GM12878 (cell line): ENCODE data around the gene ITIH2. TPM values are rescaled to one million over a fixed set of nuclear protein-coding genes. Genes with fewer than 3 reads are reported as not detected.
"Not testable (repeated sequence)": the region's sequence is repeated elsewhere in the genome, so short reads cannot be mapped to it uniquely, and the experiment has no call there.

ENCODE experiments used
- ATAC-seq: fragments of 200-7000 bp; cut with Tn5 transposase; 3 replicates; pipeline ENCODE4 v1.9.1; 2020; ENCODE audit warnings: mild to moderate bottlenecking, moderate library complexity
- BruUV-seq: library from RNA; stranded (reverse); fragments of 400-500 nt; replicated peaks from 2 replicates; lab custom pipeline; 2021; lab: Mats Ljungman, UMichigan
- CTCF ChIA-PET: fragments of 300-600 bp; sonication (Branson Sonifier 250); formaldehyde crosslinking; extraction: SDS; loops from one replicate; lab custom pipeline; 2021; ENCODE audit warnings: inconsistent platforms; lab: Yijun Ruan, JAX
- POLR2A ChIA-PET: fragments of 350-600 bp; formaldehyde crosslinking; extraction: SDS; loops from one replicate; lab custom pipeline; 2021; ENCODE audit warnings: inconsistent platforms; lab: Charles Lee
- RAD21 ChIA-PET: fragments of 300-600 bp; sonication (Branson Sonifier 250); formaldehyde crosslinking; loops from one replicate; lab custom pipeline; 2023; ENCODE audit warnings: antibody characterized with exemption; ENCODE audit not compliant: unreplicated experiment; lab: Charles Lee
- SMC1A ChIA-PET: fragments of 300-600 bp; sonication (Branson Sonifier 250); formaldehyde crosslinking; loops from one replicate; lab custom pipeline; 2023; ENCODE audit not compliant: unreplicated experiment, uncharacterized antibody; lab: Charles Lee
- DNase-seq: peaks from one replicate; pipeline ENCODE4 v3.0.0-alpha.2; 2011; ENCODE audit warnings: low read depth, low spot score
- FAIRE-seq: peaks from 3 replicates; lab custom pipeline; 2011; peaks lifted over from hg19 to GRCh38; lab: Jason Lieb, UNC
- H2AFZ ChIP-seq: 2 replicates; pipeline ENCODE4 v1.6.0; 2011; ENCODE audit warnings: low read depth, low read length, control low read depth; ENCODE audit not compliant: control insufficient read depth
- H3K27ac ChIP-seq: 2 replicates; pipeline ENCODE4 v1.5.1; 2011; ENCODE audit warnings: control low read depth; ENCODE audit not compliant: control insufficient read depth, insufficient read depth
- H3K27me3 ChIP-seq, 2 experiments: replicated peaks in 1 of 2; 2 replicates each; pipeline versions ENCODE4 v1.6.0 to v1.6.1; 2011; ENCODE audit warnings: low read length in 1 of 2; ENCODE audit not compliant: control insufficient read depth in 2 of 2, insufficient read depth in 2 of 2
- H3K36me3 ChIP-seq, 2 experiments: 2 replicates each; pipeline ENCODE4 v1.5.1; 2011; ENCODE audit warnings: low read length in 1 of 2; ENCODE audit not compliant: control insufficient read depth in 2 of 2, insufficient read depth in 2 of 2
- H3K4me1 ChIP-seq: 2 replicates; pipeline ENCODE4 v1.6.1; 2011; ENCODE audit warnings: mild to moderate bottlenecking, low read length, moderate library complexity, mixed read lengths; ENCODE audit not compliant: control insufficient read depth, insufficient read depth
- H3K4me2 ChIP-seq: 2 replicates; pipeline ENCODE4 v1.6.0; 2011; ENCODE audit warnings: control low read depth; ENCODE audit not compliant: control insufficient read depth, insufficient read depth
- H3K4me3 ChIP-seq: fragments of 200-600 bp; sonication (generic); 2 replicates; pipeline ENCODE4 v1.5.1; 2016
- H3K79me2 ChIP-seq: 2 replicates; pipeline ENCODE4 v1.6.0; 2011; ENCODE audit warnings: low read length; ENCODE audit not compliant: control insufficient read depth, insufficient read depth
- H3K9ac ChIP-seq: 2 replicates; pipeline ENCODE4 v1.8.0; 2011; ENCODE audit warnings: low read length, control low read depth, mixed read lengths; ENCODE audit not compliant: control insufficient read depth, insufficient read depth
- H3K9me3 ChIP-seq: replicated peaks from 3 replicates; pipeline ENCODE4 v1.5.1; 2011; ENCODE audit warnings: mild to moderate bottlenecking, low read length; ENCODE audit not compliant: control insufficient read depth, insufficient read depth
- H4K20me1 ChIP-seq: 2 replicates; pipeline ENCODE4 v1.6.0; 2011; ENCODE audit not compliant: control insufficient read depth, insufficient read depth
- HDAC6 ChIP-seq: fragments of 200-600 bp; sonication (generic); IDR thresholded peaks from one replicate; pipeline ENCODE4 v1.8.0; 2017; ENCODE audit warnings: antibody characterized with exemption; ENCODE audit not compliant: unreplicated experiment
- JUND ChIP-seq: IDR thresholded peaks from 2 replicates; pipeline ENCODE4 v1.6.1; 2012; ENCODE audit warnings: low read depth, mild to moderate bottlenecking, low read length, improper control_type of control experiment, moderate library complexity
- LARP7 ChIP-seq: fragments of 450-650 bp; IDR thresholded peaks from 2 replicates; pipeline ENCODE4 v1.6.1; 2017; ENCODE audit warnings: mild to moderate bottlenecking
- NR2C1 ChIP-seq: fragments of 450-650 bp; IDR thresholded peaks from 2 replicates; pipeline ENCODE4 v1.6.1; 2017; ENCODE audit warnings: antibody characterized with exemption, mild to moderate bottlenecking, moderate library complexity
- POLR2AphosphoS2 ChIP-seq: IDR thresholded peaks from 2 replicates; pipeline ENCODE4 v1.6.1; 2011; ENCODE audit warnings: low read depth, mild to moderate bottlenecking, low read length, improper control_type of control experiment, moderate library complexity
- POU2F2 ChIP-seq: IDR thresholded peaks from 3 replicates; pipeline ENCODE4 v1.6.1; 2011; ENCODE audit warnings: low read depth, mild to moderate bottlenecking, low read length, borderline replicate concordance
- RAD21 ChIP-seq: IDR thresholded peaks from 2 replicates; pipeline ENCODE4 v1.6.1; 2011; ENCODE audit warnings: mild to moderate bottlenecking, low read depth, low read length, moderate library complexity; ENCODE audit not compliant: insufficient read depth
- WGBS: methylation state at CpG from one replicate; pipeline ENCODE4 v1.1.6; 2016; ENCODE audit warnings: low lambda C conversion rate; ENCODE audit not compliant: insufficient replicate concordance, insufficient coverage; ENCODE audit errors: missing lambda C conversion rate; 5-methylcytosine and 5-hydroxymethylcytosine counted together
- in situ Hi-C: fragments of 300-500 bp; cut with MboI; formaldehyde crosslinking; loops from 9 replicates; pipeline ENCODE4 v1.14.3; 2018; ENCODE audit warnings: mixed read lengths
- intact Hi-C: fragments of 100-400 bp; cut with micrococcal nuclease; formaldehyde crosslinking; loops from one replicate; pipeline ENCODE4 v1.14.2; 2022; ENCODE audit not compliant: unreplicated experiment
- polyA plus RNA-seq, 11 experiments: library from polyadenylated mRNA; depleted of rRNA in 4 of 11; unstranded in 6 of 11; stranded (reverse) in 5 of 11; fragments of >200 nt; fragmentation: Nextera tagmentation in 4 of 11; fragmentation: Illumina TruSeq in 1 of 11; extraction: Ambion mirVana in 4 of 11; extraction: Trizol in 1 of 11; gene quantifications; 1 replicate in 1 of 11; 2 replicates in 10 of 11; pipeline versions ENCODE4 v1.2.1 to v1.2.3, GENCODE V29; 2011 to 2016; ENCODE audit warnings: inconsistent platforms in 2 of 11, missing spikeins in 2 of 11, low read depth in 1 of 11
- total RNA-seq, 4 experiments: library from RNA; depleted of rRNA in 3 of 4; stranded (reverse); fragments of >200 nt in 3 of 4; fragmentation: Illumina TruSeq in 1 of 4; extraction: Trizol in 1 of 4; gene quantifications; 2 replicates each; pipeline versions ENCODE4 v1.2.1 to v1.2.3, GENCODE V29; 2013 to 2021

The ITIH2 gene
- total and polyA plus RNA-seq, 10 of the 15 experiments (the other 5 are each of a cell fraction or from before 2014, with no cell fraction given) = 0.05 to 0.72 (median 0.53) TPM; not detected in 7

GRCh38 chr10:7710446-7710845 is 7.3 kb downstream of the ITIH2 start:
- in situ Hi-C loops = no loop called here
- FAIRE-seq (no peak), ATAC-seq (no peak)

GRCh38 chr10:7711075-7711474 is 8.0 kb downstream of the ITIH2 start:
- H3K27me3 ChIP-seq, H3K36me3 ChIP-seq, H3K9me3 ChIP-seq, SMC1A ChIA-PET, H3K9ac ChIP-seq, DNase-seq, BruUV-seq, H4K20me1 ChIP-seq, ATAC-seq, H3K4me2 ChIP-seq, H3K4me3 ChIP-seq, FAIRE-seq, H3K27ac ChIP-seq, POLR2A ChIA-PET, intact Hi-C loops, H3K79me2 ChIP-seq, H2AFZ ChIP-seq, H3K4me1 ChIP-seq, RAD21 ChIA-PET, in situ Hi-C loops: not testable (repeated sequence)
- CTCF ChIA-PET = interaction anchor here (1.5 kb wide), 1 partner anchor 9 kb away, joined by 3 read pairs; no protein-coding TSS in a partner anchor
- 39% methylated on average over 5 of the region's 5 CpGs for WGBS

More at GRCh38 chr10:7710446-7710845, 7.3 kb downstream of the ITIH2 start:
- no peak overlapping the region for H2AFZ ChIP-seq
- ChIA-PET SMC1A (no interaction called here), RAD21 (no interaction called here), POLR2A (no interaction called here), CTCF (interaction anchor here (1.5 kb wide), 1 partner anchor 8 kb away, joined by 3 read pairs; no protein-coding TSS in a partner anchor)
- H3K27me3 ChIP-seq = peaks cover 0 to 10% of the 10 kb centered on the region in 2 experiments; a peak in 3 of 4 replicates
- no peaks in the 10 kb centered on the region for H4K20me1 ChIP-seq
- intact Hi-C loops = no loop called here
- no peaks in the 10 kb centered on the region for H3K36me3 ChIP-seq
- BruUV-seq = no TSS peak
- H3K9me3 ChIP-seq = no peaks in the 10 kb centered on the region
- no peak overlapping the region for H3K4me2 ChIP-seq
- no peak overlapping the region for H3K27ac ChIP-seq
- no peak overlapping the region for H3K4me3 ChIP-seq
- no peak overlapping the region for H3K9ac ChIP-seq
- no peak for DNase-seq
- no peaks in the 10 kb centered on the region for H3K79me2 ChIP-seq
- WGBS = 82% methylated on average over 1 of the region's 1 CpG
- no peak for TF ChIP-seq JUND
- no peak for TF ChIP-seq NR2C1
- TF ChIP-seq POU2F2 = no peak
- TF ChIP-seq HDAC6 = no peak
- TF ChIP-seq LARP7 = no peak
- TF ChIP-seq POLR2AphosphoS2 = no peak
- no peak for TF ChIP-seq RAD21
- no peaks in the 10 kb centered on the region for H3K4me1 ChIP-seq
